ENCODE measurements around the gene TUBB2B. TPM values are rescaled to one million over a fixed set of nuclear protein-coding genes. Genes with fewer than 3 reads are reported as not detected.

TUBB2B gene
- polyA plus RNA-seq, 1 donor from 2014 or later, result 3,172 TPM

GRCh38 chr6:3269281-3269975, 42.0 kb upstream of the TUBB2B start:
- H2AFZ ChIP-seq (ENCODE audit: low read depth, low read length), result no peak overlapping the region
- TF ChIP-seq CTCF (IDR thresholded peaks at IDR 0.05; ENCODE audit: poor library complexity, severe bottlenecking) (no peak), RAD21 (conservative IDR thresholded peaks at IDR 0.05) (no peak), POLR2AphosphoS5 (IDR thresholded peaks at IDR 0.05) (no peak), REST (IDR thresholded peaks at IDR 0.05; ENCODE audit: borderline replicate concordance) (no peak), SMC3 (conservative IDR thresholded peaks at IDR 0.05; ENCODE audit: poor library complexity) (no peak)
- peaks cover 7% of the 10 kb centered on the region for H3K36me3 ChIP-seq (ENCODE audit: insufficient read depth, low read length)
- H3K27me3 ChIP-seq (ENCODE audit: insufficient read depth, low read depth, low read length), result no peaks in the 10 kb centered on the region
- no peak overlapping the region for H3K4me3 ChIP-seq (ENCODE audit: low read length)
- H3K79me2 ChIP-seq (replicated peaks; ENCODE audit: insufficient read depth, low read length), result peaks cover 5% of the 10 kb centered on the region
- H3K9me3 ChIP-seq (ENCODE audit: low read length), result no peaks in the 10 kb centered on the region
- H4K20me1 ChIP-seq (ENCODE audit: insufficient read depth), result no peaks in the 10 kb centered on the region
- no peak overlapping the region for H3K27ac ChIP-seq (ENCODE audit: low read length)
- H3K9me2 ChIP-seq (ENCODE audit: insufficient read depth, low read length), result no peaks in the 10 kb centered on the region
- no peak overlapping the region for H3K4me2 ChIP-seq (ENCODE audit: low read length)
- H3F3A ChIP-seq (ENCODE audit: insufficient read depth, low read length, poor library complexity, severe bottlenecking), result no peaks in the 10 kb centered on the region
- H3K9ac ChIP-seq (ENCODE audit: low read length), result no peak overlapping the region

- H3K4me3 ChIP-seq (ENCODE audit: low read length), result no peak overlapping the region
- H3K9me2 ChIP-seq (ENCODE audit: insufficient read depth, low read length), result no peaks in the 10 kb centered on the region
- H3K27ac ChIP-seq (ENCODE audit: low read length), result no peak overlapping the region
- TF ChIP-seq SMC3 (conservative IDR thresholded peaks at IDR 0.05; ENCODE audit: poor library complexity) (no peak), EZH2 (IDR thresholded peaks at IDR 0.05; ENCODE audit: borderline replicate concordance, insufficient read depth, low read length, poor library complexity, severe bottlenecking) (no peak), REST (IDR thresholded peaks at IDR 0.05; ENCODE audit: borderline replicate concordance) (no peak), MXI1 (conservative IDR thresholded peaks at IDR 0.05; ENCODE audit: poor library complexity, severe bottlenecking) (no peak), POLR2AphosphoS5 (IDR thresholded peaks at IDR 0.05) (no peak), CTCF (IDR thresholded peaks at IDR 0.05; ENCODE audit: poor library complexity, severe bottlenecking) (no peak), EP300 (conservative IDR thresholded peaks at IDR 0.05; ENCODE audit: poor library complexity, severe bottlenecking) (no peak), RAD21 (conservative IDR thresholded peaks at IDR 0.05) (no peak), TAF1 (IDR thresholded peaks at IDR 0.05; ENCODE audit: low read depth) (no peak)
- H4K20me1 ChIP-seq (ENCODE audit: insufficient read depth), result no peaks in the 10 kb centered on the region
- no peak overlapping the region for H3K4me2 ChIP-seq (ENCODE audit: low read length)
- no peak overlapping the region for H3K9ac ChIP-seq (ENCODE audit: low read length)
- no peak overlapping the region for H2AFZ ChIP-seq (ENCODE audit: low read depth, low read length)
- no peaks in the 10 kb centered on the region for H3F3A ChIP-seq (ENCODE audit: insufficient read depth, low read length, poor library complexity, severe bottlenecking)
- peaks cover 6% of the 10 kb centered on the region for H3K79me2 ChIP-seq (replicated peaks; ENCODE audit: insufficient read depth, low read length)
- no peaks in the 10 kb centered on the region for H3K27me3 ChIP-seq (ENCODE audit: insufficient read depth, low read depth, low read length)
- H3K36me3 ChIP-seq (ENCODE audit: insufficient read depth, low read length), result peaks cover 7% of the 10 kb centered on the region
- H3K9me3 ChIP-seq (ENCODE audit: low read length), result no peaks in the 10 kb centered on the region
Measured at GRCh38 chr6:3268680-3269079, 41.2 kb upstream of the TUBB2B start.
